HEK293 (cell line): ENCODE data around the gene IBA57.
"Not testable (repeated sequence)": the region's sequence is repeated elsewhere in the genome, so short reads cannot be mapped to it uniquely, and the experiment has no call there.

ENCODE experiments used
- CTCF ChIA-PET: fragments of 350-600 bp; formaldehyde crosslinking; extraction: SDS; loops from one replicate; lab custom pipeline; 2021; ENCODE audit warnings: antibody characterized with exemption; lab: Yijun Ruan, JAX
- POLR2A ChIA-PET: fragments of 300-600 bp; formaldehyde crosslinking; extraction: SDS; loops from one replicate; lab custom pipeline; 2020; ENCODE audit warnings: antibody characterized with exemption, inconsistent platforms; lab: Yijun Ruan, JAX
- H3K27ac ChIP-seq: fragments of 200-500 bp; sonication (Bioruptor generic); 2 replicates; pipeline ENCODE4 v1.5.1; 2014; ENCODE audit warnings: low read depth, low read length, control low read depth, inconsistent platforms; ENCODE audit errors: extremely low read depth
- H3K36me3 ChIP-seq, 2 experiments: fragments of 200-500 bp in 1 of 2; sonication (Bioruptor generic) in 1 of 2; 1 replicate in 1 of 2; 2 replicates in 1 of 2; pipeline ENCODE4 v1.5.1; 2014 to 2017; ENCODE audit warnings: inconsistent platforms in 2 of 2, low read length in 2 of 2; ENCODE audit not compliant: control insufficient read depth in 2 of 2, insufficient read depth in 1 of 2
- H3K4me1 ChIP-seq: fragments of 200-500 bp; sonication (Bioruptor generic); 2 replicates; pipeline ENCODE4 v1.5.1; 2014; ENCODE audit warnings: mild to moderate bottlenecking, low read length, inconsistent platforms; ENCODE audit not compliant: control insufficient read depth, insufficient read depth
- H3K4me3 ChIP-seq: 2 replicates; pipeline ENCODE4 v1.5.1; 2011; ENCODE audit warnings: low read depth, mild to moderate bottlenecking, control low read depth, low read length, moderate library complexity
- H3K9me3 ChIP-seq: fragments of 200-500 bp; sonication (Bioruptor generic); 2 replicates; pipeline ENCODE4 v1.5.1; 2014; ENCODE audit warnings: low read depth, low read length, inconsistent platforms; ENCODE audit not compliant: control insufficient read depth, insufficient read depth
- KLF1 ChIP-seq: fragments of 450-650 bp; formaldehyde crosslinking; IDR thresholded peaks from 2 replicates; pipeline ENCODE4 v1.5.1; 2016; ENCODE audit warnings: missing biosample characterization, missing genetic modification characterization
- MZF1 ChIP-seq: fragments of 450-650 bp; formaldehyde crosslinking; IDR thresholded peaks from 2 replicates; pipeline ENCODE4 v1.5.1; 2017; ENCODE audit warnings: missing biosample characterization, missing genetic modification characterization, borderline replicate concordance
- OSR2 ChIP-seq: fragments of 450-650 bp; formaldehyde crosslinking; IDR thresholded peaks from 2 replicates; pipeline ENCODE4 v1.5.1; 2016; ENCODE audit warnings: missing biosample characterization, missing genetic modification characterization
- TRIM28 ChIP-seq: IDR thresholded peaks from 2 replicates; pipeline ENCODE4 v1.6.1; 2011; ENCODE audit warnings: low read length, control low read depth, borderline replicate concordance
- WT1 ChIP-seq: fragments of 450-650 bp; formaldehyde crosslinking; IDR thresholded peaks from 2 replicates; pipeline ENCODE4 v1.5.1; 2016; ENCODE audit warnings: missing biosample characterization, missing genetic modification characterization
- ZBTB20 ChIP-seq: fragments of 450-650 bp; formaldehyde crosslinking; IDR thresholded peaks from 2 replicates; pipeline ENCODE4 v1.5.1; 2016; ENCODE audit warnings: missing biosample characterization, missing genetic modification characterization
- ZNF155 ChIP-seq: fragments of 450-650 bp; formaldehyde crosslinking; IDR thresholded peaks from 2 replicates; pipeline ENCODE4 v1.5.1; 2016; ENCODE audit warnings: missing biosample characterization, missing genetic modification characterization
- ZNF280D ChIP-seq: fragments of 450-650 bp; formaldehyde crosslinking; IDR thresholded peaks from 2 replicates; pipeline ENCODE4 v1.5.1; 2016; ENCODE audit warnings: missing biosample characterization, missing genetic modification characterization
- ZNF391 ChIP-seq: fragments of 450-650 bp; formaldehyde crosslinking; IDR thresholded peaks from 2 replicates; pipeline ENCODE4 v1.5.1; 2016; ENCODE audit warnings: low read depth, missing biosample characterization, missing genetic modification characterization, borderline replicate concordance
- ZNF501 ChIP-seq: fragments of 450-650 bp; formaldehyde crosslinking; IDR thresholded peaks from 2 replicates; pipeline ENCODE4 v1.5.1; 2016; ENCODE audit warnings: missing biosample characterization, missing genetic modification characterization
- ZNF560 ChIP-seq: fragments of 450-650 bp; formaldehyde crosslinking; IDR thresholded peaks from 2 replicates; pipeline ENCODE4 v1.5.1; 2017; ENCODE audit warnings: missing biosample characterization, missing genetic modification characterization, borderline replicate concordance
- ZNF830 ChIP-seq: fragments of 450-650 bp; IDR thresholded peaks from 2 replicates; pipeline ENCODE4 v1.5.0; 2018; ENCODE audit warnings: missing biosample characterization, missing genetic modification characterization, low read depth, mild to moderate bottlenecking, moderate library complexity
- ZXDB ChIP-seq: fragments of 450-650 bp; formaldehyde crosslinking; IDR thresholded peaks from 2 replicates; pipeline ENCODE4 v1.5.1; 2016; ENCODE audit warnings: missing biosample characterization, missing genetic modification characterization
- TF ChIP-seq, protein P1 (sequence below): fragments of 450-650 bp; formaldehyde crosslinking; IDR thresholded peaks from 2 replicates; pipeline ENCODE4 v1.5.1; 2016; ENCODE audit warnings: missing biosample characterization, missing genetic modification characterization
- TF ChIP-seq, protein P2 (sequence below): fragments of 450-650 bp; formaldehyde crosslinking; IDR thresholded peaks from 2 replicates; pipeline ENCODE4 v1.5.1; 2016; ENCODE audit warnings: missing biosample characterization, missing genetic modification characterization

The IBA57 gene

DNA sequence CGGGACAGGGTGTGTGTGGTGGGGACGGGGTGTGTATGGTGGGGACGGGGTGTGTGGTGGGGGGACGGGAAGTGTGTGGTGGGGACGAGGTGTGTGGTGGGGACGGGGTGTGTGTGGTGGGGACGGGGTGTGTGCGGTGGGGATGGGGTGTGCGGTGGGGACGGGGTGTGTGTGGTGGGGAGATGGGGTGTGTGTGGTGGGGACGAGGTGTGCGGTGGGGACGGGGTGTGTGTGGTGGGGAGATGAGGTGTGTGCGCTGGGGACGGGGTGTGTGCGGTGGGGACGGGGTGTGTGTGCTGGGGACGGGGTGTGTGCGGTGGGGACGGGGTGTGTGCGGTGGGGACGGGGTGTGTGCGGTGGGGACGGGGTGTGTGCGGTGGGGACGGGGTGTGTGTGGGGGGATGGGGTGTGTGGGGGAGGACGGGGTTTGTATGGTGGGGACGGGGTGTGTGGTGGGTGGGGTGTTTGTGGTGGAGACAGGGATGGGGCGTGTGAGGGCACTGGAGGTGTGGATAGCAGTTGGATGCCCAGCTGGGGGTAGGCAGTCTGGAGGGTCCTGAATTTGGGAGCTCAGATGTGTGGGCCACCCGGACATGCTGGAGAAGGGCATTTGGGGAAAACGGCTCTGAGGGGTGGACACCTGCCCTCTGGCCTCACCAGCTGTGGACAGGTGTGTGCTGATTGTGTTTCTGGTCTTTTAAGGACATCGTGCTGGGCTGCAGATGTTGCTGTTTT is 16.9 kb downstream of the IBA57 start:
- TF ChIP-seq KLF1, result peak; percentile 93
- TF ChIP-seq ZNF391 (tag by site-specific recombination), result no peak
- Histone ChIP-seq H3K4me1 (no peaks in the 10 kb centered on the region), H3K36me3 (no peaks in the 10 kb centered on the region), H3K9me3 (no peaks in the 10 kb centered on the region), H3K4me3 (no peak overlapping the region), H3K27ac (no peak overlapping the region)
- CTCF ChIA-PET, result interaction anchor here (0.8 kb wide), 1 partner anchor 52 kb away, joined by 4 read pairs; no protein-coding TSS in a partner anchor
- POLR2A ChIA-PET, result interaction anchor here (0.6 kb wide), 1 partner anchor 228 kb away, joined by 7 read pairs; no protein-coding TSS in a partner anchor

DNA sequence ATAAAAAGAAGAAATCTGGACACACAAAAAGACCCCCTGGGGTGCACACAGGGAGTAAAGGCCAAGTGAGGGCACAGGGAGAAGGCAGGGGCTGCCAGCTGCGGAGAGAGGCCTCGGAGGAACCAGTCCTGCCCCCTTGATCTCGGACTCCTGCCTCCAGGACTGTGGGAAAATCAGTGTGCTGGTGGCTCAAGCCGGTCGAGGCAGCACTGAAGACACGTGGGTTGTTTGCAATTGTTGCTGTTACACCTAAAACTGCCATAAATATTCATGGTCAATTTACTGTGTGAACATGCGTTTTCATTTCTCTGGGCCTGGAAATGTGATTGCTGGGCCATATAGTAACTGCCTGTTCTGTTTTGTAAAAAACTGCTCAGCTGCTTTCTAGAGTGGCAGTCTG is 18.5 kb downstream of the IBA57 start:
- POLR2A ChIA-PET, result no interaction called here

DNA sequence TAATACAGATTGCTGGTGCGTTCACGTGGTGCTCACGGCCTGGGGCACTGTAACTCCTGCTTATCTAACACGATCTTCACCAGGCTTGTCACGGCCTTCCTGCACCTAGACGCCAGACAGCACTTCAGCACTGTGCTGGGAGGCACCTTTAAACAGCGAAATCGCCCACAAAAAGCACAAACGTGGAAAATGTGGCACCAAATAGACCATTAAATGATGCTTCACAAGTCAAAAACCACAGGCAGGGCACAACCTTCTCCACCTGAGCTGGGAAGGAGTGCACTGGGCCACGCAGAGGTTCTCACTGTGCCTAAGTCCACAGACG is 20.0 kb downstream of the IBA57 start:
- no peak overlapping the region for H3K27ac ChIP-seq
- H3K4me3 ChIP-seq, result no peak overlapping the region
- no peaks in the 10 kb centered on the region for H3K4me1 ChIP-seq
- no peak for TF ChIP-seq ZNF155 (tag by site-specific recombination)
- TF ChIP-seq KLF1, result no peak
- 0 out of 2 replicates have a peak, but pooled peaks have one; percentile 53 for TF ChIP-seq TRIM28
- peak; percentile 54; the same call in 1 of the 2 replicates for TF ChIP-seq ZBTB20 (tag by site-specific recombination)
- CTCF ChIA-PET, result no interaction called here
- H3K36me3 ChIP-seq, result no peaks in the 10 kb centered on the region
- POLR2A ChIA-PET, result no interaction called here
- no peaks in the 10 kb centered on the region for H3K9me3 ChIP-seq

More for the DNA sequence above, 18.5 kb downstream of the IBA57 start:
- no peaks in the 10 kb centered on the region for H3K4me1 ChIP-seq
- H3K27ac ChIP-seq, result no peak overlapping the region
- no peak overlapping the region for H3K4me3 ChIP-seq
- no peaks in the 10 kb centered on the region for H3K36me3 ChIP-seq
- CTCF ChIA-PET, result interaction anchor here (0.6 kb wide), 1 partner anchor 1008 kb away, joined by 3 read pairs; no protein-coding TSS in a partner anchor
- TF ChIP-seq ZNF501 (tag by site-specific recombination) (no peak), ZXDB (tag by site-specific recombination) (no peak), ZNF560 (tag by site-specific recombination) (no peak), WT1 (no peak), ZNF830 (tag by site-specific recombination) (no peak), MZF1 (no peak), OSR2 (tag by site-specific recombination) (no peak)
- TF ChIP-seq, protein P1, sequence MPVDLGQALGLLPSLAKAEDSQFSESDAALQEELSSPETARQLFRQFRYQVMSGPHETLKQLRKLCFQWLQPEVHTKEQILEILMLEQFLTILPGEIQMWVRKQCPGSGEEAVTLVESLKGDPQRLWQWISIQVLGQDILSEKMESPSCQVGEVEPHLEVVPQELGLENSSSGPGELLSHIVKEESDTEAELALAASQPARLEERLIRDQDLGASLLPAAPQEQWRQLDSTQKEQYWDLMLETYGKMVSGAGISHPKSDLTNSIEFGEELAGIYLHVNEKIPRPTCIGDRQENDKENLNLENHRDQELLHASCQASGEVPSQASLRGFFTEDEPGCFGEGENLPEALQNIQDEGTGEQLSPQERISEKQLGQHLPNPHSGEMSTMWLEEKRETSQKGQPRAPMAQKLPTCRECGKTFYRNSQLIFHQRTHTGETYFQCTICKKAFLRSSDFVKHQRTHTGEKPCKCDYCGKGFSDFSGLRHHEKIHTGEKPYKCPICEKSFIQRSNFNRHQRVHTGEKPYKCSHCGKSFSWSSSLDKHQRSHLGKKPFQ, result no peak
- H3K9me3 ChIP-seq, result no peaks in the 10 kb centered on the region

- H3K4me1 ChIP-seq, H3K4me3 ChIP-seq, H3K9me3 ChIP-seq, H3K36me3 ChIP-seq, H3K27ac ChIP-seq: not testable (repeated sequence)
- POLR2A ChIA-PET, result interaction anchor here (1.1 kb wide), 1 partner anchor 31 kb away, joined by 3 read pairs; no protein-coding TSS in a partner anchor
- peak; percentile 96 for TF ChIP-seq ZNF280D (tag by site-specific recombination)
- TF ChIP-seq, protein P2, sequence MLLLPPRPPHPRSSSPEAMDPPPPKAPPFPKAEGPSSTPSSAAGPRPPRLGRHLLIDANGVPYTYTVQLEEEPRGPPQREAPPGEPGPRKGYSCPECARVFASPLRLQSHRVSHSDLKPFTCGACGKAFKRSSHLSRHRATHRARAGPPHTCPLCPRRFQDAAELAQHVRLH (tag by site-specific recombination), result 0 out of 2 replicates have a peak, but pooled peaks have one; percentile 29
- CTCF ChIA-PET, result interaction anchor here (0.7 to 1.9 kb wide), 3 partner anchors 8 to 27 kb away, joined by 4 to 9 read pairs (median 5); no protein-coding TSS in a partner anchor
Measured at GRCh38 chr1:228188249-228188648, 22.6 kb downstream of the IBA57 start.
